HepG2 (cell line): ENCODE data around the gene TBL2. TPM values are rescaled to one million over a fixed set of nuclear protein-coding genes. Genes with fewer than 3 reads are reported as not detected.

Source experiments
- ATAC-seq: fragments of 200-7000 bp; cut with Tn5 transposase; 3 replicates; pipeline ENCODE4 v1.9.1; 2020; ENCODE audit warnings: mild to moderate bottlenecking, moderate library complexity
- BruUV-seq: library from RNA; stranded (reverse); fragments of 400-500 nt; replicated peaks from 2 replicates; lab custom pipeline; 2021; lab: Mats Ljungman, UMichigan
- CTCF ChIA-PET: fragments of 300-600 bp; formaldehyde crosslinking; extraction: SDS; loops from one replicate; lab custom pipeline; 2021; ENCODE audit warnings: low total read pairs, inconsistent platforms, low intra/inter-chr PET ratio; lab: Yijun Ruan, JAX
- POLR2A ChIA-PET: fragments of 350-600 bp; sonication (Branson Sonifier 250); formaldehyde crosslinking; loops from one replicate; lab custom pipeline; 2020; ENCODE audit warnings: antibody characterized with exemption, inconsistent platforms; lab: Yijun Ruan, JAX
- DNase-seq: peaks from one replicate; pipeline ENCODE4 v3.0.0-alpha.2; 2015; ENCODE audit warnings: low spot score
- FAIRE-seq: peaks from 3 replicates; lab custom pipeline; 2011; peaks lifted over from hg19 to GRCh38; lab: Jason Lieb, UNC
- H2AFZ ChIP-seq: one replicate; pipeline ENCODE4 v1.6.1; 2011; ENCODE audit warnings: low read length, inconsistent platforms
- H3K27ac ChIP-seq: fragments of 300-600 bp; 3 replicates; pipeline ENCODE4 v1.8.0; 2011; ENCODE audit warnings: mixed run types, mild to moderate bottlenecking, mixed read lengths, low read length, inconsistent platforms; ENCODE audit not compliant: insufficient read depth; ENCODE audit errors: extremely low read length
- H3K27me3 ChIP-seq, 2 experiments: fragments of 200-600 bp in 1 of 2; 2 replicates in 1 of 2; 3 replicates in 1 of 2; pipeline versions ENCODE4 v1.6.0 to v1.8.0; 2011; ENCODE audit warnings: low read length in 2 of 2, mild to moderate bottlenecking in 2 of 2, moderate library complexity in 2 of 2, inconsistent platforms in 1 of 2; ENCODE audit not compliant: insufficient read depth in 2 of 2, control insufficient read depth in 1 of 2
- H3K36me3 ChIP-seq, 2 experiments: fragments of 200-600 bp in 1 of 2; replicated peaks in 1 of 2; 2 replicates in 1 of 2; 3 replicates in 1 of 2; pipeline versions ENCODE4 v1.5.1 to v1.8.0; 2011; ENCODE audit warnings: low read length in 2 of 2, inconsistent platforms in 1 of 2; ENCODE audit not compliant: insufficient read depth in 2 of 2, control insufficient read depth in 1 of 2
- H3K4me1 ChIP-seq: 2 replicates; pipeline ENCODE4 v1.5.1; 2012; ENCODE audit warnings: low read length, inconsistent platforms; ENCODE audit not compliant: insufficient read depth
- H3K4me2 ChIP-seq: 2 replicates; pipeline ENCODE4 v1.6.0; 2011; ENCODE audit warnings: low read depth, low read length, inconsistent platforms
- H3K4me3 ChIP-seq, 3 experiments: fragments of 200-600 bp in 1 of 3; sonication (generic), shearing (Covaris generic) in 1 of 3; replicated peaks in 1 of 3; 2 replicates each; pipeline ENCODE4 v1.5.1; 2011 to 2016; ENCODE audit warnings: low read length in 3 of 3, inconsistent platforms in 2 of 3, low read depth in 2 of 3, mild to moderate bottlenecking in 2 of 3, control low read depth in 1 of 3, mixed read lengths in 1 of 3; ENCODE audit not compliant: insufficient read depth in 1 of 3
- H3K79me2 ChIP-seq: one replicate; pipeline ENCODE4 v1.6.1; 2011; ENCODE audit warnings: low read length, inconsistent platforms; ENCODE audit not compliant: insufficient read depth
- H3K9ac ChIP-seq: 2 replicates; pipeline ENCODE4 v1.6.0; 2011; ENCODE audit warnings: mild to moderate bottlenecking, low read depth, low read length, inconsistent platforms; ENCODE audit not compliant: insufficient read depth
- H3K9me3 ChIP-seq: 2 replicates; pipeline ENCODE4 v1.5.1; 2012; ENCODE audit warnings: mild to moderate bottlenecking, low read length
- H4K20me1 ChIP-seq: 2 replicates; pipeline ENCODE4 v1.6.0; 2011; ENCODE audit warnings: inconsistent platforms, mild to moderate bottlenecking, low read length, moderate library complexity; ENCODE audit not compliant: insufficient read depth
- IKZF1 ChIP-seq: fragments of 450-650 bp; IDR thresholded peaks from 2 replicates; pipeline ENCODE4 v1.7.1; 2016
- KLF12 ChIP-seq: sonication (generic); formaldehyde crosslinking; IDR thresholded peaks from 2 replicates; pipeline ENCODE4 v1.4.0; 2020; ENCODE audit warnings: missing genetic modification reagents, borderline replicate concordance
- MAFK ChIP-seq, 2 experiments: IDR thresholded peaks in 1 of 2; conservative IDR thresholded peaks in 1 of 2; 2 replicates each; pipeline ENCODE4 v1.6.1; 2011; ENCODE audit warnings: improper control_type of control experiment in 2 of 2, low read length in 2 of 2
- NCOA2 ChIP-seq: sonication (generic); formaldehyde crosslinking; IDR thresholded peaks from 2 replicates; pipeline ENCODE4 v1.8.0; 2022; ENCODE audit warnings: inconsistent platforms
- TAF1 ChIP-seq: sonication (generic); formaldehyde crosslinking; IDR thresholded peaks from 2 replicates; pipeline ENCODE4 v1.4.0; 2020; ENCODE audit warnings: missing genetic modification reagents
- TFAP4 ChIP-seq: sonication (generic); IDR thresholded peaks from 2 replicates; pipeline ENCODE4 v1.6.1; 2016; ENCODE audit warnings: low read depth, borderline replicate concordance
- TRIM24 ChIP-seq: sonication (generic); formaldehyde crosslinking; IDR thresholded peaks from 2 replicates; pipeline ENCODE4 v1.8.0; 2022; ENCODE audit warnings: mild to moderate bottlenecking, missing genetic modification reagents
- ZBTB37 ChIP-seq: sonication (generic); formaldehyde crosslinking; IDR thresholded peaks from 2 replicates; pipeline ENCODE4 v1.4.0; 2020; ENCODE audit warnings: mild to moderate bottlenecking, missing genetic modification reagents
- ZBTB7A ChIP-seq: sonication (generic); formaldehyde crosslinking; IDR thresholded peaks from 2 replicates; pipeline ENCODE4 v1.8.0; 2022; ENCODE audit warnings: mild to moderate bottlenecking, missing genetic modification reagents
- ZNF687 ChIP-seq: sonication (generic); formaldehyde crosslinking; IDR thresholded peaks from 2 replicates; pipeline ENCODE4 v1.5.1; 2020; ENCODE audit warnings: mild to moderate bottlenecking, missing genetic modification reagents, moderate library complexity
- WGBS: methylation state at CpG from one replicate; pipeline ENCODE4 v1.1.6; 2017; ENCODE audit warnings: low lambda C conversion rate; 5-methylcytosine and 5-hydroxymethylcytosine counted together
- in situ Hi-C: cut with HindIII; loops from 2 replicates; pipeline ENCODE4 v1.10.0; 2017; ENCODE audit warnings: low pct_unique_long_range_greater_than_20kb; ENCODE audit not compliant: extremely low pct_ligation_motif_present
- intact Hi-C: fragments of 100-400 bp; cut with micrococcal nuclease; formaldehyde crosslinking; loops from one replicate; pipeline ENCODE4 v1.10.0; 2022; ENCODE audit not compliant: unreplicated experiment
- polyA plus RNA-seq, 8 experiments: library from polyadenylated mRNA; depleted of rRNA in 3 of 8; stranded (reverse) in 7 of 8; unstranded in 1 of 8; fragments of >200 nt; fragmentation: Illumina TruSeq in 4 of 8; extraction: Trizol in 4 of 8; gene quantifications; 2 replicates each; pipeline versions ENCODE4 v1.2.1 to v1.2.3, GENCODE V29; 2011 to 2016; ENCODE audit warnings: low read depth in 4 of 8, missing spikeins in 1 of 8, mixed read lengths in 1 of 8; ENCODE audit not compliant: insufficient read depth in 1 of 8
- total RNA-seq, 5 experiments: library from RNA; depleted of rRNA; stranded (reverse); fragments of >200 nt; fragmentation: Illumina TruSeq; extraction: Trizol; gene quantifications; 2 replicates each; pipeline ENCODE4 v1.2.3, GENCODE V29; 2016; ENCODE audit warnings: low read depth in 1 of 5

TBL2 gene
- total and polyA plus RNA-seq, 2 of the 13 experiments (the other 11 are each of a cell fraction or from before 2014, with no cell fraction given), result 43.4 to 47.2 TPM

GRCh38 chr7:73578342-73579128 is at the start of gene TBL2 (continued):
- TF ChIP-seq KLF12 (0 out of 2 replicates have a peak, but pooled peaks have one; percentile 38), TRIM24 (CRISPR knock-in tag) (no peak)

- Histone ChIP-seq H3K4me3 (no peak overlapping the region), H3K9me3 (no peaks in the 10 kb centered on the region), H3K79me2 (peaks cover 24% of the 10 kb centered on the region), H3K4me2 (no peak overlapping the region), H4K20me1 (peaks cover 8% of the 10 kb centered on the region), H3K4me1 (peaks cover 19% of the 10 kb centered on the region), H3K36me3 (no peaks in the 10 kb centered on the region), H3K27me3 (no peaks in the 10 kb centered on the region; a peak in 1 of 5 replicates), H2AFZ (no peak overlapping the region), H3K9ac (no peak overlapping the region), H3K27ac (no peak overlapping the region)
- no peak for ATAC-seq
- CTCF ChIA-PET, result interaction anchor here (0.8 kb wide), 1 partner anchor 22 kb away, joined by 3 read pairs; no protein-coding TSS in a partner anchor
- in situ Hi-C loops, result no loop called here
- BruUV-seq, result no TSS peak
- 88% methylated on average over 1 of the region's 3 CpGs for WGBS
- DNase-seq, result no peak
- no peak for TF ChIP-seq TAF1
- TF ChIP-seq IKZF1, result no peak
- no peak for TF ChIP-seq ZBTB37
- no peak for TF ChIP-seq MAFK (conservative IDR thresholded peaks at IDR 0.05 in 1 of 2, IDR thresholded peaks at IDR 0.05 in 1 of 2; ENCODE audit: low read length in 2 of 2)
- TF ChIP-seq ZNF687 (CRISPR knock-in tag), result 0 out of 2 replicates have a peak, but pooled peaks have one; percentile 8
- peak; percentile 35; the same call in 1 of the 2 replicates for TF ChIP-seq TFAP4
- TF ChIP-seq ZBTB7A (CRISPR knock-in tag), result no peak
- no peak for TF ChIP-seq NCOA2 (CRISPR knock-in tag)
- POLR2A ChIA-PET, result no interaction called here
- intact Hi-C loops, result no loop called here
- FAIRE-seq, result no peak
Measured at GRCh38 chr7:73626814-73627213, 48.4 kb upstream of the TBL2 start.
